ENCODE data around the gene DCN. TPM values are rescaled to one million over a fixed set of nuclear protein-coding genes. Genes with fewer than 3 reads are reported as not detected.

DCN gene
- total RNA-seq, 2 experiments from 2014 or later, result not detected

GRCh38 chr12:91098941-91099340 lies 83.7 kb downstream of the DCN start:
- Histone ChIP-seq H3K4me3 (ENCODE audit: low read length) (no peak overlapping the region), H3K9me3 (ENCODE audit: control insufficient read depth in 1 of 2, insufficient read depth in 1 of 2, low read length in 2 of 2) (peaks cover 0 to 3% of the 10 kb centered on the region in 2 experiments), H3K27ac (ENCODE audit: low read depth in 1 of 2, low read length in 2 of 2) (no peak overlapping the region), H3K36me3 (ENCODE audit: insufficient read depth, low read length) (no peaks in the 10 kb centered on the region), H3K4me1 (ENCODE audit: insufficient read depth, low read length) (no peaks in the 10 kb centered on the region), H3K27me3 (ENCODE audit: control insufficient read depth in 1 of 2, insufficient read depth in 2 of 2, low read length in 2 of 2) (no peaks in the 10 kb centered on the region)
- no peaks in the 10 kb centered on the region for H3K36me3 Mint-ChIP-seq (ENCODE audit: low read depth)
- intact Hi-C loops (cut with DNase I, micrococcal nuclease), result no loop called here
- no peaks in the 10 kb centered on the region for H3K27me3 Mint-ChIP-seq
- no peak overlapping the region for H3K27ac Mint-ChIP-seq
- no peak for TF ChIP-seq CTCF (IDR thresholded peaks at IDR 0.05)
- no peak for ATAC-seq (ENCODE audit: poor library complexity)
- ChIA-PET POLR2A (no interaction called here), CTCF (no interaction called here)
- H3K4me1 Mint-ChIP-seq (ENCODE audit: low read depth), result no peaks in the 10 kb centered on the region
- H3K4me3 Mint-ChIP-seq, result no peak overlapping the region
- no peak for DNase-seq
- no peaks in the 10 kb centered on the region for H3K9me3 Mint-ChIP-seq

GRCh38 chr12:91098461-91098860 lies 84.2 kb downstream of the DCN start:
- Histone ChIP-seq H3K27ac (ENCODE audit: low read depth in 1 of 2, low read length in 2 of 2) (no peak overlapping the region), H3K9me3 (ENCODE audit: control insufficient read depth in 1 of 2, insufficient read depth in 1 of 2, low read length in 2 of 2) (peaks cover 0 to 3% of the 10 kb centered on the region in 2 experiments), H3K4me3 (ENCODE audit: low read length) (no peak overlapping the region), H3K36me3 (ENCODE audit: insufficient read depth, low read length) (no peaks in the 10 kb centered on the region), H3K4me1 (ENCODE audit: insufficient read depth, low read length) (no peaks in the 10 kb centered on the region), H3K27me3 (ENCODE audit: control insufficient read depth in 1 of 2, insufficient read depth in 2 of 2, low read length in 2 of 2) (no peaks in the 10 kb centered on the region)
- POLR2A ChIA-PET, result no interaction called here
- no peak for DNase-seq
- Mint-ChIP-seq H3K36me3 (ENCODE audit: low read depth) (no peaks in the 10 kb centered on the region), H3K9me3 (no peaks in the 10 kb centered on the region), H3K27ac (no peak overlapping the region), H3K4me3 (no peak overlapping the region), H3K27me3 (no peaks in the 10 kb centered on the region), H3K4me1 (ENCODE audit: low read depth) (no peaks in the 10 kb centered on the region)
- no peak for TF ChIP-seq CTCF (IDR thresholded peaks at IDR 0.05)
- intact Hi-C loops (cut with DNase I, micrococcal nuclease), result no loop called here
- CTCF ChIA-PET, result no interaction called here
- ATAC-seq (ENCODE audit: poor library complexity), result no peak

- no peaks in the 10 kb centered on the region for H3K36me3 Mint-ChIP-seq (ENCODE audit: low read depth)
- ATAC-seq (ENCODE audit: poor library complexity), result no peak
- no peaks in the 10 kb centered on the region for H3K27me3 ChIP-seq (ENCODE audit: control insufficient read depth in 1 of 2, insufficient read depth in 2 of 2, low read length in 2 of 2)
These were observed 87.7 kb downstream of the DCN start for GRCh38 chr12:91094957-91095356.

More at GRCh38 chr12:91094957-91095356, 87.7 kb downstream of the DCN start:
- TF ChIP-seq CTCF (IDR thresholded peaks at IDR 0.05), result no peak
- intact Hi-C loops (cut with DNase I, micrococcal nuclease), result no loop called here
- DNase-seq, result no peak
- Histone ChIP-seq H3K9me3 (ENCODE audit: control insufficient read depth in 1 of 2, insufficient read depth in 1 of 2, low read length in 2 of 2) (peaks cover 6 to 9% of the 10 kb centered on the region in 2 experiments), H3K4me1 (ENCODE audit: insufficient read depth, low read length) (no peaks in the 10 kb centered on the region), H3K4me3 (ENCODE audit: low read length) (no peak overlapping the region), H3K27ac (ENCODE audit: low read depth in 1 of 2, low read length in 2 of 2) (no peak overlapping the region), H3K36me3 (ENCODE audit: insufficient read depth, low read length) (no peaks in the 10 kb centered on the region)
- Mint-ChIP-seq H3K4me1 (ENCODE audit: low read depth) (no peaks in the 10 kb centered on the region), H3K27ac (no peak overlapping the region), H3K4me3 (no peak overlapping the region), H3K27me3 (no peaks in the 10 kb centered on the region), H3K9me3 (peaks cover 6% of the 10 kb centered on the region)
- POLR2A ChIA-PET, result no interaction called here
- CTCF ChIA-PET, result no interaction called here
